Measurements from ENCODE around the gene SAP30BP. TPM values are rescaled to one million over a fixed set of nuclear protein-coding genes. Genes with fewer than 3 reads are reported as not detected.
A peak's percentile ranks its signal among the peaks of the same experiment; 100 is the strongest.

SAP30BP gene
- total RNA-seq, 1 experiment from 2014 or later, result 80.3 TPM

- H3K9me3 ChIP-seq (ENCODE audit: insufficient read depth, low read depth), result no peaks in the 10 kb centered on the region
- H3K4me2 ChIP-seq, result no peak overlapping the region
- intact Hi-C loops (cut with micrococcal nuclease; ENCODE audit: unreplicated experiment), result loop anchor here (1.0 to 2.0 kb wide), 2 partner anchors 25 to 116 kb away; partner anchors contain the start of gene SMIM5
- H3K4me3 ChIP-seq, result no peak overlapping the region
- TF ChIP-seq CTCF (conservative IDR thresholded peaks at IDR 0.05) (no peak), EZH2 (IDR thresholded peaks at IDR 0.05; ENCODE audit: low read depth) (no peak)
- peaks cover 3% of the 10 kb centered on the region; the same call in 1 of the 2 replicates for H4K20me1 ChIP-seq (ENCODE audit: insufficient read depth)
- POLR2A ChIA-PET (ENCODE audit: unreplicated experiment), result interaction anchor here (0.7 kb wide), 1 partner anchor 65 kb away, joined by 6 read pairs; no protein-coding TSS in a partner anchor
- no peak for DNase-seq
- 0 out of 2 replicates have a peak, but pooled peaks cover 3% of the 10 kb centered on the region for H3K4me1 ChIP-seq (replicated peaks; ENCODE audit: insufficient read depth)
- H3F3A ChIP-seq (ENCODE audit: insufficient read depth, low read depth), result peaks cover 48% of the 10 kb centered on the region
- H3K27me3 ChIP-seq (ENCODE audit: insufficient read depth, low read depth), result no peaks in the 10 kb centered on the region
- BruUV-seq (replicated peaks), result no TSS peak
- H3K79me2 ChIP-seq (ENCODE audit: low read depth), result no peaks in the 10 kb centered on the region
- H3K36me3 ChIP-seq (ENCODE audit: low read depth), result peaks cover 10% of the 10 kb centered on the region; the same call in 1 of the 2 replicates
- H2AFZ ChIP-seq, result no peak overlapping the region
- no peaks in the 10 kb centered on the region for H3K9me2 ChIP-seq (ENCODE audit: insufficient read depth)
- H3K27ac ChIP-seq, result no peak overlapping the region
- CTCF ChIA-PET, result interaction anchor here (0.6 to 1.2 kb wide), 6 partner anchors 42 to 992 kb away, joined by 3 to 5 read pairs (median 3); no protein-coding TSS in a partner anchor
These were observed 81.6 kb downstream of the SAP30BP start for GRCh38 chr17:75748706-75749105.

DNA sequence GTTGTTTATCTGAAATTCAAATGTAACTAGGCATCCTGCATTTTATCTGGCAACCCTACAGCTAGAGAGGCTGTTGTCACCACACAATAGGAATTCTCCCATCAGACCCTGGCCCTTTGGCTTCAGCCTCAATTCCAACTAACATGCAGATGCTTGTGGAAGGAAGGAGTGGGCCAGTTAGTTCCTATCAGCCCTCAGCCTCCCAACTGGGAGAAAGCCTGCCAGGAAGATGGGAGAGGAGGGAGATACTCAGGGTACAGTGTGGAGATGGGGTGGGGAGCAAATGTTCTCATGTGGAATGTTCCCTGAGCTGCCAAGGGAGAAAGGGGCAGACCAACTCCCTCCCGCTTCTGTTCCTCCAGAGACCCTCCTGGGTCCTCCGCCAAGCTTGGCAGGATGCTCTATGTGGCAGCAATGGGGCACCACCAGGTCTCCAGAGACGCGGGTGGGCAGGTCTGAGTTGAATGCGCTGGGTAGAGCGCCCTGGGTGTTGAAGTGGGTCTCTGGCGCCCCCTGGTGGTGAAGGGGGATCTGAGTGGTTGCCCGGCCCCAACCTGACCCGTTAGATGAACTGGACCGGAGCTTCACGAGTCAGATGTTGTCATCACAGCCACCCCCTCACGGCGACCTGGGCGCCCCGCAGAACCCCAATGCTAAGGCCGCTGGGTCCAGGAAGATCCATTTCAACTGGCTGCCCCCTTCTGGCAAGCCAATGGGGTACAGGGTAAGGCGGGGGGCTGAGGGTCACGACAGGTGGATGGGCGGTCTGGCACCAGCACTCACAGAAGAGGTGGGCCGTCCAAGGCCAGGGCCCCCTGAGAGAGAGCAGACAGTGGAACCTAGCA, 82.6 kb downstream of the SAP30BP start:
- no peak overlapping the region for H3K4me2 ChIP-seq
- peaks cover 3% of the 10 kb centered on the region; the same call in 1 of the 2 replicates for H4K20me1 ChIP-seq (ENCODE audit: insufficient read depth)
- H3K36me3 ChIP-seq (ENCODE audit: low read depth), result peaks cover 8% of the 10 kb centered on the region; the same call in 1 of the 2 replicates
- H3K27me3 ChIP-seq (ENCODE audit: insufficient read depth, low read depth), result no peaks in the 10 kb centered on the region
- H3K4me1 ChIP-seq (replicated peaks; ENCODE audit: insufficient read depth), result 0 out of 2 replicates have a peak, but pooled peaks cover 3% of the 10 kb centered on the region
- no peaks in the 10 kb centered on the region for H3K79me2 ChIP-seq (ENCODE audit: low read depth)
- H3K4me3 ChIP-seq, result no peak overlapping the region
- no peak overlapping the region for H2AFZ ChIP-seq
- TF ChIP-seq CTCF (conservative IDR thresholded peaks at IDR 0.05), result peak; percentile 92
- no peak for TF ChIP-seq EZH2 (IDR thresholded peaks at IDR 0.05; ENCODE audit: low read depth)
- no peaks in the 10 kb centered on the region for H3K9me2 ChIP-seq (ENCODE audit: insufficient read depth)
- CTCF ChIA-PET, result interaction anchor here (0.6 to 1.1 kb wide), 2 partner anchors 66 to 212 kb away, joined by 3 to 5 read pairs; no protein-coding TSS in a partner anchor
- peak in 1 of 2 experiments; percentile 64 for DNase-seq
- H3K27ac ChIP-seq, result no peak overlapping the region
- no peaks in the 10 kb centered on the region for H3K9me3 ChIP-seq (ENCODE audit: insufficient read depth, low read depth)
- POLR2A ChIA-PET (ENCODE audit: unreplicated experiment), result interaction anchor here (0.6 kb wide), 2 partner anchors 35 to 304 kb away, joined by 3 read pairs; partner anchors contain the start of gene UNK
- no TSS peak for BruUV-seq (replicated peaks)
- H3F3A ChIP-seq (ENCODE audit: insufficient read depth, low read depth), result peaks cover 43% of the 10 kb centered on the region
- intact Hi-C loops (cut with micrococcal nuclease; ENCODE audit: unreplicated experiment), result loop anchor here (2.0 kb wide), 1 partner anchor 117 kb away; the partner anchor contains the start of gene SMIM5

GRCh38 chr17:75750661-75751423, 83.7 kb downstream of the SAP30BP start:
- no peak overlapping the region for H3K4me2 ChIP-seq
- H3K36me3 ChIP-seq (ENCODE audit: low read depth), result peaks cover 6% of the 10 kb centered on the region; the same call in 1 of the 2 replicates
- CTCF ChIA-PET, result interaction anchor here (0.6 to 0.7 kb wide), 3 partner anchors 19 to 213 kb away, joined by 3 to 5 read pairs (median 4); no protein-coding TSS in a partner anchor
- no peak overlapping the region for H2AFZ ChIP-seq
- no peak for DNase-seq
- no peaks in the 10 kb centered on the region for H3K79me2 ChIP-seq (ENCODE audit: low read depth)
- intact Hi-C loops (cut with micrococcal nuclease; ENCODE audit: unreplicated experiment), result no loop called here
- TF ChIP-seq CTCF (conservative IDR thresholded peaks at IDR 0.05), result no peak
- no peak for TF ChIP-seq EZH2 (IDR thresholded peaks at IDR 0.05; ENCODE audit: low read depth)
- no peaks in the 10 kb centered on the region for H3K9me2 ChIP-seq (ENCODE audit: insufficient read depth)
- H3K27me3 ChIP-seq (ENCODE audit: insufficient read depth, low read depth), result no peaks in the 10 kb centered on the region
- peaks cover 43% of the 10 kb centered on the region for H3F3A ChIP-seq (ENCODE audit: insufficient read depth, low read depth)
- no peak overlapping the region for H3K4me3 ChIP-seq
- no peak overlapping the region for H3K27ac ChIP-seq
- POLR2A ChIA-PET (ENCODE audit: unreplicated experiment), result no interaction called here
- 0 out of 2 replicates have a peak, but pooled peaks cover 3% of the 10 kb centered on the region for H3K4me1 ChIP-seq (replicated peaks; ENCODE audit: insufficient read depth)
- no TSS peak for BruUV-seq (replicated peaks)
- no peaks in the 10 kb centered on the region for H3K9me3 ChIP-seq (ENCODE audit: insufficient read depth, low read depth)
- peaks cover 3% of the 10 kb centered on the region; the same call in 1 of the 2 replicates for H4K20me1 ChIP-seq (ENCODE audit: insufficient read depth)

Measured in PC-9 (cell line).